ENCODE results near the gene SLC39A8.

DNA sequence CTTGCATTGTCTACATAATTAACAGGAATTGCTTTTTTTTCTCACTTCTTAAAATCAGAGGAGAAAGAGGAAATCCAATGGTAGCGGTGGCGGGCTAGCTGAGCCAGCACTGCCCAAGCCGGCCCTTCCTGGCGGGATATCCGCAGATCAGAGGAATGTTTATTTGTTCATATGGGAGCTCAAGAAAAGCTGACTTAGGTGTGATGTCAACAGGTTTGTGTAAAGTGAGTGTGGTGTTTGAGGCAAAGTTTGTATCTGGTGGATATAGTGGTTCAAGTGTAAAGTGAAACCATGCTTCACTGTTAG is 466 bp upstream of the SLC39A8 start:
- TF ChIP-seq, protein P1, sequence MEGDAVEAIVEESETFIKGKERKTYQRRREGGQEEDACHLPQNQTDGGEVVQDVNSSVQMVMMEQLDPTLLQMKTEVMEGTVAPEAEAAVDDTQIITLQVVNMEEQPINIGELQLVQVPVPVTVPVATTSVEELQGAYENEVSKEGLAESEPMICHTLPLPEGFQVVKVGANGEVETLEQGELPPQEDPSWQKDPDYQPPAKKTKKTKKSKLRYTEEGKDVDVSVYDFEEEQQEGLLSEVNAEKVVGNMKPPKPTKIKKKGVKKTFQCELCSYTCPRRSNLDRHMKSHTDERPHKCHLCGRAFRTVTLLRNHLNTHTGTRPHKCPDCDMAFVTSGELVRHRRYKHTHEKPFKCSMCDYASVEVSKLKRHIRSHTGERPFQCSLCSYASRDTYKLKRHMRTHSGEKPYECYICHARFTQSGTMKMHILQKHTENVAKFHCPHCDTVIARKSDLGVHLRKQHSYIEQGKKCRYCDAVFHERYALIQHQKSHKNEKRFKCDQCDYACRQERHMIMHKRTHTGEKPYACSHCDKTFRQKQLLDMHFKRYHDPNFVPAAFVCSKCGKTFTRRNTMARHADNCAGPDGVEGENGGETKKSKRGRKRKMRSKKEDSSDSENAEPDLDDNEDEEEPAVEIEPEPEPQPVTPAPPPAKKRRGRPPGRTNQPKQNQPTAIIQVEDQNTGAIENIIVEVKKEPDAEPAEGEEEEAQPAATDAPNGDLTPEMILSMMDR (IDR thresholded peaks at IDR 0.05): no peak
- TF ChIP-seq SIN3A (IDR thresholded peaks at IDR 0.05; ENCODE audit: borderline replicate concordance, low read depth, low read length) (no peak), SMC3 (IDR thresholded peaks at IDR 0.05; ENCODE audit: low read depth, low read length) (no peak), RAD21 (IDR thresholded peaks at IDR 0.05; ENCODE audit: low read length) (no peak), USF1 (IDR thresholded peaks at IDR 0.05; ENCODE audit: borderline replicate concordance, low read depth) (no peak), EP300 (IDR thresholded peaks at IDR 0.05; ENCODE audit: borderline replicate concordance in 1 of 2, low read depth in 1 of 2, low read length in 1 of 2) (no peak), FOSL2 (IDR thresholded peaks at IDR 0.05; ENCODE audit: borderline replicate concordance, low read depth) (no peak), GABPA (IDR thresholded peaks at IDR 0.05; ENCODE audit: low read depth) (no peak), RCOR1 (IDR thresholded peaks at IDR 0.05; ENCODE audit: low read length) (no peak), POLR2AphosphoS5 (IDR thresholded peaks at IDR 0.05; ENCODE audit: low read depth, low read length) (no peak)
